K562 (cell line): ENCODE measurements around the gene SCARB2. TPM values are rescaled to one million over a fixed set of nuclear protein-coding genes. Genes with fewer than 3 reads are reported as not detected.

Source experiments
- CBX5 ChIP-seq: IDR thresholded peaks from 2 replicates; pipeline ENCODE4 v1.6.1; 2014; ENCODE audit warnings: low read depth, borderline replicate concordance
- HEY1 ChIP-seq: fragments of 250-450 bp; sonication (Bioruptor Pico); IDR thresholded peaks from 2 replicates; pipeline ENCODE4 v1.5.0; 2020; ENCODE audit warnings: mild to moderate bottlenecking, moderate library complexity, borderline replicate concordance
- ILF3 ChIP-seq: fragments of 450-650 bp; IDR thresholded peaks from 2 replicates; pipeline ENCODE4 v1.6.1; 2018; ENCODE audit warnings: antibody characterized with exemption, mild to moderate bottlenecking, moderate library complexity, borderline replicate concordance
- JUN ChIP-seq, 2 experiments: sonication (generic) in 1 of 2; formaldehyde crosslinking in 1 of 2; IDR thresholded peaks; 2 replicates each; pipeline versions ENCODE4 v1.6.1 to v1.8.0; 2012 to 2022; ENCODE audit warnings: borderline replicate concordance in 2 of 2, mild to moderate bottlenecking in 2 of 2, improper control_type of control experiment in 1 of 2, low read depth in 1 of 2, low read length in 1 of 2, missing genetic modification reagents in 1 of 2
- KLF13 ChIP-seq: fragments of 450-650 bp; IDR thresholded peaks from 2 replicates; pipeline ENCODE4 v1.6.1; 2016; ENCODE audit warnings: missing genetic modification characterization, low read depth, mild to moderate bottlenecking, missing compliant biosample characterization, moderate library complexity, borderline replicate concordance
- MTA3 ChIP-seq: fragments of 450-650 bp; formaldehyde crosslinking; IDR thresholded peaks from 2 replicates; pipeline ENCODE4 v1.6.1; 2017; ENCODE audit warnings: mild to moderate bottlenecking, borderline replicate concordance
- NFIC ChIP-seq: fragments of 450-650 bp; IDR thresholded peaks from 2 replicates; pipeline ENCODE4 v1.6.1; 2017; ENCODE audit warnings: mild to moderate bottlenecking, inconsistent platforms
- NR2C1 ChIP-seq, 2 experiments: fragments of 450-650 bp; IDR thresholded peaks; 2 replicates each; pipeline ENCODE4 v1.6.1; 2017; ENCODE audit warnings: mild to moderate bottlenecking in 2 of 2, antibody characterized with exemption in 1 of 2, inconsistent platforms in 1 of 2, missing compliant biosample characterization in 1 of 2, missing genetic modification characterization in 1 of 2
- POLR2H ChIP-seq: IDR thresholded peaks from 2 replicates; pipeline ENCODE4 v1.6.1; 2016; ENCODE audit warnings: missing genetic modification characterization, low read depth, mild to moderate bottlenecking, control low read depth, missing compliant biosample characterization, moderate library complexity
- RBM22 ChIP-seq: fragments of 200-400 bp; formaldehyde crosslinking; IDR thresholded peaks from 2 replicates; pipeline ENCODE4 v1.6.1; 2018; ENCODE audit warnings: low read length, low read depth; ENCODE audit not compliant: poor library complexity, severe bottlenecking
- SAFB2 ChIP-seq: fragments of 200-400 bp; formaldehyde crosslinking; IDR thresholded peaks from 2 replicates; pipeline ENCODE4 v1.6.1; 2018; ENCODE audit warnings: borderline replicate concordance, low read length, low read depth, moderate library complexity; ENCODE audit not compliant: severe bottlenecking
- SIN3A ChIP-seq, 2 experiments: fragments of 150-350 bp in 1 of 2; IDR thresholded peaks; 2 replicates each; pipeline ENCODE4 v1.6.1; 2011 to 2016; ENCODE audit warnings: borderline replicate concordance in 2 of 2, low read depth in 2 of 2, low read length in 2 of 2, mild to moderate bottlenecking in 2 of 2, moderate library complexity in 2 of 2; ENCODE audit not compliant: control insufficient read depth in 1 of 2
- STAT5A ChIP-seq: IDR thresholded peaks from 2 replicates; pipeline ENCODE4 v1.6.1; 2012; ENCODE audit warnings: low read length, inconsistent platforms, borderline replicate concordance
- ZBTB17 ChIP-seq: fragments of 450-650 bp; formaldehyde crosslinking; IDR thresholded peaks from 2 replicates; pipeline ENCODE4 v1.4.0; 2020; ENCODE audit warnings: mild to moderate bottlenecking
- ZNF24 ChIP-seq: fragments of 450-650 bp; IDR thresholded peaks from 2 replicates; pipeline ENCODE4 v1.6.1; 2016
- polyA plus RNA-seq, 8 experiments: library from polyadenylated mRNA; depleted of rRNA in 4 of 8; stranded (reverse) in 5 of 8; unstranded in 3 of 8; fragments of >200 nt; fragmentation: Nextera tagmentation in 2 of 8; fragmentation: Illumina TruSeq in 1 of 8; extraction: Ambion mirVana in 2 of 8; extraction: Trizol in 1 of 8; gene quantifications; 2 replicates each; pipeline versions ENCODE4 v1.2.1 to v1.2.3, GENCODE V29; 2011 to 2014; ENCODE audit warnings: inconsistent platforms in 1 of 8, missing spikeins in 1 of 8
- total RNA-seq, 7 experiments: library from RNA; depleted of rRNA in 6 of 7; stranded (reverse); fragments of >200 nt in 6 of 7; fragmentation: Illumina TruSeq in 2 of 7; extraction: Trizol in 2 of 7; gene quantifications; 2 replicates each; pipeline versions ENCODE4 v1.2.1 to v1.2.3, GENCODE V29; 2011 to 2021; ENCODE audit warnings: low replicate concordance in 1 of 7
- TF ChIP-seq, protein P1 (sequence below), 2 experiments: fragments of 450-650 bp in 1 of 2; sonication (generic) in 1 of 2; formaldehyde crosslinking in 1 of 2; IDR thresholded peaks in 1 of 2; conservative IDR thresholded peaks in 1 of 2; 2 replicates each; pipeline versions ENCODE4 v1.6.1 to v1.8.1; 2016 to 2023; ENCODE audit warnings: mild to moderate bottlenecking in 2 of 2, moderate library complexity in 2 of 2, inconsistent platforms in 1 of 2, missing genetic modification reagents in 1 of 2
- TF ChIP-seq, protein P2 (sequence below): fragments of 450-650 bp; IDR thresholded peaks from 2 replicates; pipeline ENCODE4 v1.6.1; 2016; ENCODE audit warnings: low read depth

Gene SCARB2
- total and polyA plus RNA-seq, 9 of the 15 experiments (the other 6 are each of a cell fraction or from before 2014, with no cell fraction given), result 6.1 to 25.8 (median 17.8) TPM

DNA sequence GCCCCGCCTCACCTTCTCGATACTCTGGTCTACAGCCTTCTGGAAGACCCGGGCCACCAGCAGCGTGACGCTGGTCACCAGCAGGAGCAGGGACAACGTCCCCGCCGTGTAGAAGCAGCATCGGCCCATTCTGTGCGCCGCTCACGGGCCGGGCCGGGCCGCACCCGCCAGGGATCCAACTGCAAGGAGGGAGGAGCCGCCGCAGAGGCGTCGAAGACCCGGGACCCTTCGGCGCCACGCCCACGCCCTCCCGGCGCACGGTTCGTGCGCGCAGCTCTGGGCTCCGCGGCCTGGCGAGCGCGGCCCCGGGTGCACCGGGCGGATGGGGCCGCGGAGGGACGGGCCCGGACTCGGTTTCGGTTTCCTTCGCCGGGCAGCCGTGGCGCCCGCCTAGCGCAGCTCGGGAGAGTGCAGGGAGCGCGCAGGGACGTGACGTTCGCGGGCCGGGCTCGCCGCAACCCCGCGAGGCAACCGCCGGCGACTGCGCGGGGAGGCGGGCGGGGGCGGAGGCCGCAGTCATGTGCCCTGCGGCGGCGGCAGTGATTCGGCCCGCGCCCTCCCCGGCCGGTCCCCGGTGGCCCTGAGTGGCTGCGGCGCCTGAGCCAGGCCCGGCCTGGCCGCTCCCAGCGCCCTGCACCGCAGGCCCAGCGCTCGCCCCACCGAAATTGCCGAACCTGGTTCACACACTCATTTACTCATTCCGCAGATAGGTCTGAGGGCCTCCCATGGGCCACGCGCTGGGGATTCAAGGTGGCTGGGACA, at the start of gene SCARB2 (continued):
- TF ChIP-seq ZBTB17 (CRISPR knock-in tag), result peak; percentile 76; the same call in 1 of the 2 replicates
- TF ChIP-seq, protein P1, sequence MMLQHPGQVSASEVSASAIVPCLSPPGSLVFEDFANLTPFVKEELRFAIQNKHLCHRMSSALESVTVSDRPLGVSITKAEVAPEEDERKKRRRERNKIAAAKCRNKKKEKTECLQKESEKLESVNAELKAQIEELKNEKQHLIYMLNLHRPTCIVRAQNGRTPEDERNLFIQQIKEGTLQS (IDR thresholded peaks at IDR 0.05), result no peak
- TF ChIP-seq, protein P1 (CRISPR knock-in tag; conservative IDR thresholded peaks at IDR 0.05), result no peak
- no peak for TF ChIP-seq CBX5
- TF ChIP-seq SIN3A (IDR thresholded peaks at IDR 0.05; ENCODE audit: borderline replicate concordance in 2 of 2, control insufficient read depth in 1 of 2, low read depth in 2 of 2, low read length in 2 of 2), result peak in 1 of 2 experiments; percentile 48; a peak in 1 of 4 replicates
- TF ChIP-seq POLR2H, result 0 out of 2 replicates have a peak, but pooled peaks have one; percentile 44
- peak; percentile 66; the same call in 1 of the 2 replicates for TF ChIP-seq ILF3
- TF ChIP-seq HEY1 (CRISPR knock-in tag), result no peak
- peak; percentile 83 for TF ChIP-seq MTA3
- TF ChIP-seq RBM22, result no peak
- TF ChIP-seq, protein P2, sequence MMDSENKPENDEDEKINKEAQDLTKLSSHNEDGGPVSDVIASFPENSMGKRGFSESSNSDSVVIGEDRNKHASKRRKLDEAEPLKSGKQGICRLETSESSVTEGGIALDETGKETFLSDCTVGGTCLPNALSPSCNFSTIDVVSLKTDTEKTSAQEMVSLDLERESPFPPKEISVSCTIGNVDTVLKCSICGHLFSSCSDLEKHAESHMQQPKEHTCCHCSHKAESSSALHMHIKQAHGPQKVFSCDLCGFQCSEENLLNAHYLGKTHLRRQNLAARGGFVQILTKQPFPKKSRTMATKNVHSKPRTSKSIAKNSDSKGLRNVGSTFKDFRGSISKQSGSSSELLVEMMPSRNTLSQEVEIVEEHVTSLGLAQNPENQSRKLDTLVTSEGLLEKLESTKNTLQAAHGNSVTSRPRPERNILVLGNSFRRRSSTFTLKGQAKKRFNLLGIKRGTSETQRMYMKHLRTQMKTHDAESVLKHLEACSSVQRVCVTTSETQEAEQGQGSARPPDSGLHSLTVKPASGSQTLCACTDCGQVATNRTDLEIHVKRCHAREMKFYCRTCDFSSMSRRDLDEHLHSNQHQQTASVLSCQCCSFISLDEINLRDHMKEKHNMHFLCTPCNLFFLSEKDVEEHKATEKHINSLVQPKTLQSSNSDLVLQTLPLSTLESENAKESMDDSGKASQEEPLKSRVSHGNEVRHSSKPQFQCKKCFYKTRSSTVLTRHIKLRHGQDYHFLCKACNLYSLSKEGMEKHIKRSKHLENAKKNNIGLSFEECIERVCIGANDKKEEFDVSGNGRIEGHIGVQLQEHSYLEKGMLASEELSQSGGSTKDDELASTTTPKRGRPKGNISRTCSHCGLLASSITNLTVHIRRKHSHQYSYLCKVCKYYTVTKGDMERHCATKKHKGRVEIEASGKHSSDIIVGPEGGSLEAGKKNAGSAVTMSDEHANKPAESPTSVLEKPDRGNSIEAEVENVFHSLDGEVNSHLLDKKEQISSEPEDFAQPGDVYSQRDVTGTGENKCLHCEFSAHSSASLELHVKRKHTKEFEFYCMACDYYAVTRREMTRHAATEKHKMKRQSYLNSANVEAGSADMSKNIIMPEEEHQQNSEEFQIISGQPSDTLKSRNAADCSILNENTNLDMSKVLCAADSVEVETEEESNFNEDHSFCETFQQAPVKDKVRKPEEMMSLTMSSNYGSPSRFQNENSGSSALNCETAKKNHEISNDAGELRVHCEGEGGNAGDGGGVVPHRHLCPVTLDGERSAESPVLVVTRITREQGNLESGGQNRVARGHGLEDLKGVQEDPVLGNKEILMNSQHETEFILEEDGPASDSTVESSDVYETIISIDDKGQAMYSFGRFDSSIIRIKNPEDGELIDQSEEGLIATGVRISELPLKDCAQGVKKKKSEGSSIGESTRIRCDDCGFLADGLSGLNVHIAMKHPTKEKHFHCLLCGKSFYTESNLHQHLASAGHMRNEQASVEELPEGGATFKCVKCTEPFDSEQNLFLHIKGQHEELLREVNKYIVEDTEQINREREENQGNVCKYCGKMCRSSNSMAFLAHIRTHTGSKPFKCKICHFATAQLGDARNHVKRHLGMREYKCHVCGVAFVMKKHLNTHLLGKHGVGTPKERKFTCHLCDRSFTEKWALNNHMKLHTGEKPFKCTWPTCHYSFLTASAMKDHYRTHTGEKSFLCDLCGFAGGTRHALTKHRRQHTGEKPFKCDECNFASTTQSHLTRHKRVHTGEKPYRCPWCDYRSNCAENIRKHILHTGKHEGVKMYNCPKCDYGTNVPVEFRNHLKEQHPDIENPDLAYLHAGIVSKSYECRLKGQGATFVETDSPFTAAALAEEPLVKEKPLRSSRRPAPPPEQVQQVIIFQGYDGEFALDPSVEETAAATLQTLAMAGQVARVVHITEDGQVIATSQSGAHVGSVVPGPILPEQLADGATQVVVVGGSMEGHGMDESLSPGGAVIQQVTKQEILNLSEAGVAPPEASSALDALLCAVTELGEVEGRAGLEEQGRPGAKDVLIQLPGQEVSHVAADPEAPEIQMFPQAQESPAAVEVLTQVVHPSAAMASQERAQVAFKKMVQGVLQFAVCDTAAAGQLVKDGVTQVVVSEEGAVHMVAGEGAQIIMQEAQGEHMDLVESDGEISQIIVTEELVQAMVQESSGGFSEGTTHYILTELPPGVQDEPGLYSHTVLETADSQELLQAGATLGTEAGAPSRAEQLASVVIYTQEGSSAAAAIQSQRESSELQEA, result no peak
- TF ChIP-seq NFIC, result no peak
- TF ChIP-seq SAFB2, result no peak
- no peak for TF ChIP-seq STAT5A
- no peak; the same call in none of the 2 replicates for TF ChIP-seq ZNF24
- no peak for TF ChIP-seq JUN (IDR thresholded peaks at IDR 0.05; ENCODE audit: borderline replicate concordance, low read depth, low read length)
- TF ChIP-seq JUN (CRISPR knock-in tag; IDR thresholded peaks at IDR 0.05; ENCODE audit: borderline replicate concordance), result no peak
- no peak for TF ChIP-seq NR2C1 (IDR thresholded peaks at IDR 0.05)
- TF ChIP-seq NR2C1 (tag; IDR thresholded peaks at IDR 0.05), result no peak
- peak; percentile 84 for TF ChIP-seq KLF13
